COR-L47 (cell line): ENCODE data around the gene PVR.
A peak's percentile ranks its signal among the peaks of the same experiment; 100 is the strongest.
"Not testable (repeated sequence)": the region's sequence is repeated elsewhere in the genome, so short reads cannot be mapped to it uniquely, and the experiment has no call there.

ENCODE experiments used
- DNase-seq: peaks from one replicate; lab custom pipeline; 2025; lab: John Stamatoyannopoulos, UW

Gene PVR, protein sequence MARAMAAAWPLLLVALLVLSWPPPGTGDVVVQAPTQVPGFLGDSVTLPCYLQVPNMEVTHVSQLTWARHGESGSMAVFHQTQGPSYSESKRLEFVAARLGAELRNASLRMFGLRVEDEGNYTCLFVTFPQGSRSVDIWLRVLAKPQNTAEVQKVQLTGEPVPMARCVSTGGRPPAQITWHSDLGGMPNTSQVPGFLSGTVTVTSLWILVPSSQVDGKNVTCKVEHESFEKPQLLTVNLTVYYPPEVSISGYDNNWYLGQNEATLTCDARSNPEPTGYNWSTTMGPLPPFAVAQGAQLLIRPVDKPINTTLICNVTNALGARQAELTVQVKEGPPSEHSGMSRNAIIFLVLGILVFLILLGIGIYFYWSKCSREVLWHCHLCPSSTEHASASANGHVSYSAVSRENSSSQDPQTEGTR

DNA sequence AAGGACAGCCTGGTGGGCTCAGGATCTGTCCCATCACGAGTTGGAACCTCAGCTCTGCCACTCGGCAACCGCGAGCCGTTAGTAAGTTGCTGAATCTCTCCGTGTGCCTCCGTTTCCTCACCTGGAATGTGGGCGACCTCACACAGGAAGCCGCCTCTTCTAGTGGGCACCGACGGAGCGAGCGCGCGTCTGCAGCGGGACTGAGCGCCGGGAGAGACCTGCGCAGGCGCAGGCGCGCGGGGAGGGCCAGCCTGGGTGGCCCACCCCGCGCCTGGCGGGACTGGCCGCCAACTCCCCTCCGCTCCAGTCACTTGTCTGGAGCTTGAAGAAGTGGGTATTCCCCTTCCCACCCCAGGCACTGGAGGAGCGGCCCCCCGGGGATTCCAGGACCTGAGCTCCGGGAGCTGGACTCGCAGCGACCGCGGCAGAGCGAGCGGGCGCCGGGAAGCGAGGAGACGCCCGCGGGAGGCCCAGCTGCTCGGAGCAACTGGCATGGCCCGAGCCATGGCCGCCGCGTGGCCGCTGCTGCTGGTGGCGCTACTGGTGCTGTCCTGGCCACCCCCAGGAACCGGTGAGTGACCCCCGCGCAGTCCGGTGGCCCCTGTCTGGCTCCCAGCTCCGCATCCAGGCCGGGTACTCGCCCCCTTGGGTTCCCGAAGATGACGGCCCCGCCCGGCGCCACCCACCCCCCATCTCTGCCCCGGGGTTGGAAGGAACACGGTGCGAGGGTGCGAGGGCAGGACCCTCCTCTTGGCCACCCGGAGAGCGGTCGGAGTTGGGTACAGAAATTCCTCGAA lies at the start of gene PVR:
TSS of gene PVR (plus strand) at position 306 of the 797 bp plus-strand sequence. CDS start at position 493, 187 bp downstream.
- peak; percentile 65 for DNase-seq

DNA sequence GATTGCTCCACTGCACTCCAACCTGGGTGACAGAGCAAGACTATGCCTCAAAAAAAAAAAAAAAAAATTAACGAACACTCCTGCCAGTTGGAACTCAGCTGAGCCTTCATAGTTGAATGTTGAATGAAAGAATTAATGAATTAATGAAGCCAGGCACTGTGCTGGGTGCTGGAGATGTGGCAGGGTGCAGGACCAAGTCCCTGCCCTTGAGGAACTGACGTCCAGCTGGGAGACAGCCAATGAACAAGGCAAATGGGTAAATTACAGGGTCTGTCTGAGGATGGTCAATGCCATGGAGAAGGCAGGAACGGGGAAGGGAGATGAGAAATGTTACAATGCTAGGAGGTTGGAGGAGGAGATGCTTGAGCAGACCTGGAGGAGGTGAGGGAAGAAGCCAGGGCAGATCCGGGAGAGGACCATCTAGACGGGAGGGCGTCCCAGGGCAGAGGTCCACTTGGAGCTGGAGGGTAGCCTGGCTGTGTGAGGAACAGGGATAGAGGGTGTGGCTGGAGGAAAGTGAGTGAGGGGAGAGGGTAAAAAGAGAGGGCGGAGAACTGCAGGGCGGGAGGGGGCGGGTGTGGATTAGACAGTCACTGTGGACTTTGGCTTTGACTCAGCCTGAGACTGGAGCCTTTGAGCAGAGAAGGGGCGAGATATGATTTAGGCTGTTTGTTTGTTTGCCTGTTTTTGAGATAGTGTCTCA lies 47.1 kb upstream of the PVR start:
- no peak for DNase-seq

DNA sequence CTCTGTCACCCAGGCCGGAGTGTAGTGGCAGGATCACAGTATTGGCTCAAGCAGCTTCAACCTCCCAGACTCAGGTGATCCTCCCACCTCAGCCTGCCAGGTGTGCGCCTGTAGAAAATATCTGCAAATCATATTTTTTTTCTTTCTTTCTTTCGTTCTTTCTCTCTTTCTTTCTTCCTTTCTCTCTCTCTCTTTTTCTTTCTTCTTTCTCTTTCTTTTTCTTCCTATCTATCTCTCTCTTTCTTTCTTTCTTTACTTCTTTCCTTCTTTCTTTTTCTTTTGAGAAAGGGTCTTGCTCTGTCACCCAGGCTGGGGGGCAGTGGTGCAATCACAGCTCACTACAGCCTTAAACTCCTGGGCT lies 46.6 kb upstream of the PVR start:
- DNase-seq, result no peak

DNA sequence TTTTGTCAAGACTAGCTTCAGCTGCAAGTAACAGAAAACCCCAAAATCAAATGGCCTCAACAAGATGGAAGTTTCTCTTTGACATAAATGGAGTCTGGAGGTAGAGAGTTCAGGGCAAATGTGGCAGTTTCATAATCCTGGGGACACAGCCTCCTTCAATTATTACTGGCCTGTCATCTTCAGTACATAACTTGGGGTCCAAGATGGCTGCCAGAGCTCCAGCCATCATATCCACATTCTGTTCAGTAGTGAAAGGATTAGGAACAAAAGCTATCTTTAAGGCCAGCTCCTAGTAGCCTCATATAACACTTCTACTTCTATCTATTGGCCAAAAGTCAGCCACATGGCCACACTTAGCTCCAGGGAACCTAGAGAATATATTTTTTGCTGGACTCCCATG lies 45.4 kb upstream of the PVR start:
- DNase-seq, result no peak

DNA sequence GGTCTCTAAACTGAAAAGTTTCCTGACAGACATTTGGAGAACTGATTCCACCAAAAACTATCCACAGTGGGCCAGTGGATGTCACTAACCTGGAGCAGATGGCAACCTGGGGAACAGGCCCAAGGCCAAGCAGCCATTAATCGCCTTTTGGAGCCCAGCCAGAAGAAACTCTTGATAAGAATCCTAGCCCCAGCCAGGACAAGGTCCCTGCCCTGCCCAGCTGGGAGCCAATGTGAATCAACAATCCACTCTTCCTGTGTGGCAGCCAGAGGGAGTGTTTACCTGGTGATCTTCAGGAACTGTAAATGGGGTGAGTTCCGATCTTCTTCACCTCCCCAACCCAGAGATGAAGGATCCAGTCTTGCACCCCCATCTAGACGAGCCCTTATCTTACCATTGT lies 44.8 kb upstream of the PVR start:
- no peak for DNase-seq

DNA sequence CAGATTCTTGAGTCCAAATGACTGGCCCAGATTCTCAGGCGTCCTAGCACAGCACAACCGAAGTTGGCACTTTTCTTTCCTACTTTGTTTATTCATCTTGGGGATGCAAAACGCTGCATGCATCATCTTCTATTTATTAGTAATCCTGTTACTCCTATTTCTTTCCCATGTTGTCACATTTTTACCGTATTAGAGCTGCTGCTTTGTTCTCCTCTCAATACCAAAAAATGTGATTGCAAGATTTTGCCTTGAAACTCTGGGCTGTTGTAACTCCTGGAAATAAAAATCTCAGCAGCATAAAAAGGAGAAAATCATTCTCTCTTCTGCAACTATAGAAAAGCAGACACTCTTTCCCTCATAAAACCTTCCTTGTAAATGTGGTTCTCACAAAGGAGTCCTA lies 43.2 kb upstream of the PVR start:
- DNase-seq, result no peak

- DNase-seq, result peak; percentile 59
Observed at GRCh38 chr19:44602081-44602480, 41.6 kb upstream of the PVR start.

- DNase-seq, result no peak
Observed at GRCh38 chr19:44603201-44603945, 40.3 kb upstream of the PVR start.

GRCh38 chr19:44604241-44604640 lies 39.5 kb upstream of the PVR start:
- no peak for DNase-seq

GRCh38 chr19:44605547-44605946 lies 38.2 kb upstream of the PVR start:
- no peak for DNase-seq

- no peak for DNase-seq
Observed at GRCh38 chr19:44607049-44607448, 36.7 kb upstream of the PVR start.

DNA sequence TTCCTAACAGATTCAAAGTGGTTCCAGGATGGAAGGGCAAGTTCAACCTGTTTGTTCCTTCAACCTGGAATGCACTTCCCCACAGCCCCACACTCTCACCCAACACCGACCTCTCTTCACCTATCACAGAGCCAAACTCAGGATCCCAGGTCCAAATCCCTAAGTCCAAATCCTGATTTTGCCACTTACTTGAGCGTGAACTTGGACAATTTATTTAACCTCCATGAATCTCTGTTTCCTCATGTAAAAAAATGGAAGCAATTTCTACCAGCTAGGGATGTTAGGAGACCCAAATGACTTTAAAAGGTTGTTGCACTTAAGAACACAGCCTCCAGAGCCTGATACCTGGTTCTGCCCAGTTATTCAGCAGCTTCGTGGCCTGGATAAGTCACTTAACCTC lies 35.8 kb upstream of the PVR start:
- no peak for DNase-seq

DNA sequence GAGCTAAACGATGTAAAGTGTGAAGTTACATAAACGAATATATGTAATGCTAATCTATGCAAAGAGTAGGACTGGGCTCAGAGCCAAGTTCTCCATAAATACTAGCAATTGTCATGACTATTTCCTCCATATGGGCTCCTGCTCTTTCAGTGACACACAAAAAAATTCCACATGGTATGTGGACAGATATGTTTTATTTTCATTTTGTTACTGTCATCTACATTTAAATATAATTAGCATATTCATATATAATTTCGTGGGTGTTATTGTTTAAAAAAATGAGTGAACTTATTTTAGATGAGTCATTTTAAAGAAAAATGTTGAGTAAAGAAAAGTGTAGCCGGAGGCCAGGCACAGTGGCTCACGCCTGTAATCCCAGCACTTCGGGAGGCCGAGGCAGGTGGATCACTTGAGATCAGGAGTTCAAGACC lies 35.3 kb upstream of the PVR start:
- DNase-seq, result peak; percentile 30

- no peak for DNase-seq
Observed at GRCh38 chr19:44609219-44609618, 34.5 kb upstream of the PVR start.

GRCh38 chr19:44610497-44610896 lies 33.2 kb upstream of the PVR start:
- not testable (repeated sequence) for DNase-seq

DNA sequence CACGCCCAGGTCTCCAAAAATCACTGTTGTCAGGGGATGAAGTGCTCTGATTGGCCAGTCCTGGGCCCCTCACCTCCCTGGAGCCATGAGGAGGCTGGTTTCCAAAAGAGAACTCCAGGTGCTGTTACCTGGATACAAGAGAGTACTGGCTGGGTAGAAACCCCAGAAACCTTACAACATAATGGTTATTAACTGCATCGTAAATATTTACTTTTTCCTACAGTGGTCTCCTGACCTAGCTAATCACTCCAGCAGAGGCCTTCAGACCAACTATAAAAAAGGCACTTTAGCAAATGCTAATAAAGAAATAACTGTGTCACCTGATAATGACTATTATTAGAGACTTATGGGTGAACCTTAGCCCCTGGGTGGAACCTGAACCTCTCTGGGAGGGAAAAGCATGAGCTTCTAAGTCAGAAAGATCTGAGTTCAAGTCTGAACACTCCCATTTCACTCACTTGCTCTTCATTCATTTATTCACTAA lies 31.9 kb upstream of the PVR start:
- DNase-seq, result peak; percentile 68

DNA sequence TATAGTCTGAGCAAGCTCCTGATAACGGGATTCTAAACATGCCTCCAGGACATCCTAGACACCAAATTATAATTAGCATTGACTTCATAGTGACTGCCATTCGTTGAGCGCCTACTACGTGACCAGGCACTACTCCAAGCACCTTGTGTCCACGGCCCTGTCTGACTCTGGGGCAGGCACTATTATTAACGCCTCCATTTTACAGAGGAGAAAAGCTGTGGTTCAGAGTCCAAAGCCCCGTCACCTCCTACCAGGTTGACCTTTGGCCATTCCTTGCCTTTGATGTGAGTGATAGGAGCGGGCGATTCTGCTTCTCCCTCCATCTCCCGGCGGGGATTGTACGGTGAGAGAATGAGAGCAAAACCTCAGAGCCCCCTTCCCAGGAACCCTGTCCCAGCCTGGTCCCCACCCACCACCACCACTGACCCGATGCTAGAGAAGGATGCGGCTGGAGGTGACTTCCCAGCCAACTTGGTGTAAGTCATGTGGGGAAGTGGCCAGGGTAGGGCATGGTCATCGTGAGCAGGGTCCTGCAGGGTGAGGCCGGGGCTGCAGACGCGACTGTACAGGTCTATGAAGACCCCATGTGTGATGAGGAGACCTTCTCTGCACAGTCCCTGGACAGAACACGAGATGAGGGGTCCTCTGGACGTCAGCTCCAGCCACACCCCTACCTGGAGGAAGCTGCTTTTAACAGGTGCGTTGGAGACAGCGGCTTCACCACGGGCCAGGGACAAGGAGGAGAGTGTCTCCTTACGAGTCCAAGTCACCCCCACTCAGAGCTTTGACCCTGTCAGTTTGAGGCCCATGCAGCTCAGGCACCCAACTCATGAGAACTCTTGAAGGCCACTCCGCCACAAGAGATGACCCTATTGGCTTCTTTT lies 30.2 kb upstream of the PVR start, which contains the start of gene IGSF23:
TSS of gene IGSF23 (plus strand) at position 269 of the 884 bp plus-strand sequence. CDS start at position 352, 83 bp downstream.
- no peak for DNase-seq

DNA sequence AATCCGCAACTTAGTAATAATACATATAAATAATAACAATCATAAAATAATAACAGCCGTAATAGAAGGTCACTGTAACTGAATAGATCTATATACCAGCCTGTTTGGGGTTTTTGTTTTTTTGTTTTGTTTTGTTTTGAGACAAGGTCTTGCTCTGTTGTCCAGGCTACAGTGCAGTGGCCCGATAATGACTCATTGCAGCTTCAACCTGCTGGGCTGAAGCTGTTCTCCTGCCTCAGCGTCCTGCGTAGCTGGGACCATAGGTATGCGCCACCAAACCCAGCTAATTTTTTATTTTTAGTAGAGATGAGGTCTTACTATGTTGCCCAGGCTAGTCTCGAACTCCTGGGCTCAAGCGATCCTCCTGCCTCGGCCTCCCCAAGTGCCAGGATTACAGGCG lies 29.4 kb upstream of the PVR start:
- DNase-seq, result no peak

GRCh38 chr19:44615863-44616247 lies 27.9 kb upstream of the PVR start:
- no peak for DNase-seq

- no peak for DNase-seq
Observed at GRCh38 chr19:44617110-44617880, 26.4 kb upstream of the PVR start.
